H1 (cell line): Measurements from ENCODE around the gene ACTL10. TPM values are rescaled to one million over a fixed set of nuclear protein-coding genes. Genes with fewer than 3 reads are reported as not detected.

Source experiments
- CTCF ChIA-PET: fragments of 300-600 bp; sonication (Branson Sonifier 250); formaldehyde crosslinking; loops from one replicate; lab custom pipeline; 2021; ENCODE audit not compliant: partially characterized antibody; lab: Charles Lee
- POLR2A ChIA-PET: fragments of 300-600 bp; sonication (Branson Sonifier 250); formaldehyde crosslinking; loops from one replicate; lab custom pipeline; 2021; ENCODE audit warnings: inconsistent platforms; ENCODE audit not compliant: partially characterized antibody; lab: Charles Lee
- DNase-seq, 2 experiments: peaks; one replicate each; pipeline versions ENCODE4 v3.0.0 to v3.0.0-alpha.2; 2010 to 2022; ENCODE audit warnings: low spot score in 2 of 2, low read depth in 1 of 2, mixed read lengths in 1 of 2
- FAIRE-seq: peaks from 2 replicates; lab custom pipeline; 2011; peaks lifted over from hg19 to GRCh38; lab: Jason Lieb, UNC
- H2AFZ ChIP-seq: 2 replicates; pipeline ENCODE4 v1.8.1; 2012; ENCODE audit warnings: low read length, inconsistent platforms
- H2AK5ac ChIP-seq: 2 replicates; pipeline ENCODE4 v1.6.1; 2013; ENCODE audit warnings: low read depth, low read length
- H2BK120ac ChIP-seq: replicated peaks from 2 replicates; pipeline ENCODE3; 2013; ENCODE audit warnings: low read depth, low read length, inconsistent platforms
- H2BK12ac ChIP-seq: 2 replicates; pipeline ENCODE4 v1.6.1; 2013; ENCODE audit warnings: low read depth, low read length
- H2BK15ac ChIP-seq: 2 replicates; pipeline ENCODE4 v1.6.1; 2013; ENCODE audit warnings: low read length
- H2BK20ac ChIP-seq: 2 replicates; pipeline ENCODE4 v1.6.1; 2013; ENCODE audit warnings: low read length
- H2BK5ac ChIP-seq: 2 replicates; pipeline ENCODE4 v1.6.1; 2013; ENCODE audit warnings: low read depth, low read length
- H3K14ac ChIP-seq: 2 replicates; pipeline ENCODE4 v1.6.1; 2013; ENCODE audit warnings: inconsistent platforms; ENCODE audit not compliant: insufficient read length
- H3K18ac ChIP-seq: 2 replicates; pipeline ENCODE4 v1.6.1; 2013; ENCODE audit warnings: low read length; ENCODE audit errors: extremely low read depth
- H3K23ac ChIP-seq: 2 replicates; pipeline ENCODE4 v1.6.1; 2013; ENCODE audit warnings: inconsistent platforms; ENCODE audit not compliant: insufficient read length
- H3K23me2 ChIP-seq: 2 replicates; pipeline ENCODE4 v1.6.1; 2013; ENCODE audit warnings: low read depth, low read length
- H3K27ac ChIP-seq: 2 replicates; pipeline ENCODE4 v1.6.1; 2011; ENCODE audit warnings: low read depth, low read length, inconsistent platforms
- H3K27me3 ChIP-seq, 4 experiments: replicated peaks in 1 of 4; 1 replicate in 1 of 4; 2 replicates in 3 of 4; pipeline versions ENCODE4 v1.6.1 to v1.8.1; 2011 to 2013; ENCODE audit warnings: low read length in 3 of 4, mild to moderate bottlenecking in 3 of 4, inconsistent platforms in 2 of 4, mixed read lengths in 2 of 4, moderate library complexity in 1 of 4; ENCODE audit not compliant: control insufficient read depth in 3 of 4, insufficient read depth in 3 of 4; ENCODE audit errors: extremely low read depth in 1 of 4
- H3K36me3 ChIP-seq, 4 experiments: 2 replicates each; pipeline versions ENCODE4 v1.6.1 to v1.8.1; 2011 to 2013; ENCODE audit warnings: mild to moderate bottlenecking in 4 of 4, low read length in 3 of 4, moderate library complexity in 2 of 4, control low read depth in 1 of 4, inconsistent platforms in 1 of 4; ENCODE audit not compliant: insufficient read depth in 4 of 4, control insufficient read depth in 2 of 4
- H3K4ac ChIP-seq: replicated peaks from 2 replicates; pipeline ENCODE3; 2013; ENCODE audit warnings: low read length, low read depth, mixed read lengths, inconsistent platforms; ENCODE audit not compliant: insufficient read length
- H3K4me1 ChIP-seq, 4 experiments: replicated peaks in 1 of 4; 1 replicate in 1 of 4; 2 replicates in 3 of 4; pipeline versions ENCODE4 v1.6.1 to v1.8.1; 2011 to 2013; ENCODE audit warnings: low read length in 3 of 4, inconsistent platforms in 2 of 4, mixed read lengths in 1 of 4; ENCODE audit not compliant: insufficient read depth in 4 of 4, control insufficient read depth in 3 of 4
- H3K4me2 ChIP-seq, 2 experiments: 2 replicates each; pipeline versions ENCODE4 v1.6.1 to v1.8.1; 2011 to 2013; ENCODE audit warnings: low read depth in 2 of 2, low read length in 2 of 2, control low read depth in 1 of 2, inconsistent platforms in 1 of 2, mild to moderate bottlenecking in 1 of 2; ENCODE audit not compliant: insufficient read depth in 1 of 2
- H3K4me3 ChIP-seq, 4 experiments: fragments of 200-600, 300-600 bp in 1 of 4; sonication (generic), shearing (Covaris generic), sonication (Bioruptor Twin) in 1 of 4; 2 replicates each; pipeline versions ENCODE4 v1.5.1 to v1.8.1; 2011 to 2016; ENCODE audit warnings: low read length in 4 of 4, low read depth in 3 of 4, control low read depth in 2 of 4, inconsistent platforms in 2 of 4, mild to moderate bottlenecking in 2 of 4, mixed read lengths in 1 of 4, moderate library complexity in 1 of 4; ENCODE audit not compliant: insufficient read depth in 2 of 4; ENCODE audit errors: extremely low read depth in 1 of 4
- H3K56ac ChIP-seq: replicated peaks from 2 replicates; pipeline ENCODE3; 2013; ENCODE audit warnings: low read depth, mild to moderate bottlenecking, mixed read lengths, low read length, inconsistent platforms; ENCODE audit not compliant: insufficient read length
- H3K79me1 ChIP-seq: 2 replicates; pipeline ENCODE4 v1.6.1; 2013; ENCODE audit warnings: low read depth, low read length, control low read depth
- H3K79me2 ChIP-seq, 2 experiments: 2 replicates each; pipeline versions ENCODE4 v1.6.1 to v1.8.1; 2012 to 2013; ENCODE audit warnings: low read length in 2 of 2, mild to moderate bottlenecking in 2 of 2, inconsistent platforms in 1 of 2; ENCODE audit not compliant: insufficient read depth in 2 of 2, control insufficient read depth in 1 of 2
- H3K9ac ChIP-seq, 4 experiments: replicated peaks in 1 of 4; 1 replicate in 1 of 4; 2 replicates in 3 of 4; pipeline versions ENCODE4 v1.6.1 to v1.8.1; 2011 to 2013; ENCODE audit warnings: low read depth in 3 of 4, low read length in 3 of 4, control low read depth in 2 of 4, mild to moderate bottlenecking in 2 of 4, moderate library complexity in 2 of 4, inconsistent platforms in 1 of 4; ENCODE audit errors: extremely low read depth in 1 of 4
- H3K9me3 ChIP-seq, 2 experiments: 2 replicates each; pipeline versions ENCODE4 v1.6.1 to v1.8.1; 2012 to 2013; ENCODE audit warnings: mild to moderate bottlenecking in 2 of 2, moderate library complexity in 2 of 2, control low read depth in 1 of 2, inconsistent platforms in 1 of 2, low read depth in 1 of 2, low read length in 1 of 2, mixed read lengths in 1 of 2; ENCODE audit not compliant: insufficient read depth in 2 of 2
- H4K20me1 ChIP-seq, 2 experiments: replicated peaks in 1 of 2; 2 replicates each; pipeline versions ENCODE3 to v1.8.1; 2011 to 2013; ENCODE audit warnings: inconsistent platforms in 2 of 2, low read length in 2 of 2, mild to moderate bottlenecking in 1 of 2; ENCODE audit not compliant: insufficient read depth in 2 of 2, control insufficient read depth in 1 of 2
- H4K5ac ChIP-seq: 2 replicates; pipeline ENCODE4 v1.6.1; 2013; ENCODE audit warnings: low read length, low read depth, mixed read lengths, inconsistent platforms; ENCODE audit not compliant: insufficient read length
- H4K8ac ChIP-seq: 2 replicates; pipeline ENCODE4 v1.8.0; 2013; ENCODE audit warnings: mild to moderate bottlenecking, moderate library complexity, low read length, inconsistent platforms; ENCODE audit not compliant: insufficient read depth; ENCODE audit errors: extremely low read depth
- H4K91ac ChIP-seq: replicated peaks from 2 replicates; pipeline ENCODE3; 2013; ENCODE audit warnings: low read length, mixed read lengths, inconsistent platforms; ENCODE audit not compliant: insufficient read length
- CEBPB ChIP-seq: IDR thresholded peaks from 2 replicates; pipeline ENCODE4 v1.6.1; 2012; ENCODE audit warnings: low read depth, low read length
- JUND ChIP-seq: IDR thresholded peaks from 2 replicates; pipeline ENCODE4 v1.6.1; 2011; ENCODE audit warnings: mild to moderate bottlenecking, improper control_type of control experiment, low read length
- SIRT6 ChIP-seq: IDR thresholded peaks from one replicate; pipeline ENCODE4 v1.7.1; 2012; ENCODE audit warnings: low read length, inconsistent platforms
- WGBS, 2 experiments: shearing (Covaris generic) in 1 of 2; methylation state at CpG; one replicate each; pipeline versions ENCODE4 v1.1.6 to v1.1.7; 2013 to 2015; ENCODE audit warnings: low lambda C conversion rate in 2 of 2, mixed read lengths in 2 of 2, inconsistent platforms in 1 of 2, low coverage in 1 of 2, missing lambda C conversion rate in 1 of 2; ENCODE audit not compliant: insufficient replicate concordance in 2 of 2, insufficient coverage in 1 of 2, insufficient read length in 1 of 2; ENCODE audit errors: extremely low coverage in 1 of 2, missing lambda C conversion rate in 1 of 2; 5-methylcytosine and 5-hydroxymethylcytosine counted together
- polyA plus RNA-seq, 7 experiments: library from polyadenylated mRNA; depleted of rRNA in 3 of 7; stranded (reverse) in 5 of 7; unstranded in 2 of 7; fragments of >200 nt in 5 of 7; fragments of 200-250 nt in 2 of 7; gene quantifications; 1 replicate in 5 of 7; 2 replicates in 1 of 7; 4 replicates in 1 of 7; pipeline versions ENCODE4 v1.2.1 to v1.2.3, GENCODE V29; 2011 to 2013; ENCODE audit warnings: missing spikeins in 2 of 7, mixed read lengths in 2 of 7
- total RNA-seq: library from RNA; stranded (reverse); fragmentation: NEBNext Ultra II Directional; extraction: Animal tissue kit (Norgen Biotek cat#: 25700); gene quantifications from 2 replicates; pipeline ENCODE4 v1.2.1, GENCODE V29; 2021

ACTL10 gene
- total and polyA plus RNA-seq, 2 of the 8 experiments (the other 6 are each of a cell fraction or from before 2014, with no cell fraction given): 0.26 TPM; not detected in 1

- DNase-seq (no peak), FAIRE-seq (no peak)
- no peak overlapping the region for H3K23ac ChIP-seq
- no peak overlapping the region for H3K56ac ChIP-seq
- H3K14ac ChIP-seq: no peak overlapping the region
- no peak overlapping the region for H3K9ac ChIP-seq
- H2BK20ac ChIP-seq: no peak overlapping the region
- H2BK15ac ChIP-seq: no peak overlapping the region
- no peak overlapping the region for H2AFZ ChIP-seq
- H3K27me3 ChIP-seq: no peaks in the 10 kb centered on the region
- ChIA-PET POLR2A (interaction anchor here (17.9 kb wide), 1 partner anchor 20 kb away, joined by 245 read pairs; the partner anchor contains the start of gene NECAB3), CTCF (interaction anchor here (5.0 kb wide), 1 partner anchor 9 kb away, joined by 31 read pairs; the partner anchor contains the start of gene ACTL10)
- H4K8ac ChIP-seq: no peak overlapping the region
- peaks cover 0 to 8% of the 10 kb centered on the region in 2 experiments for H4K20me1 ChIP-seq
- H3K23me2 ChIP-seq: peaks cover 8% of the 10 kb centered on the region; the same call in 1 of the 2 replicates
- H3K79me1 ChIP-seq: no peaks in the 10 kb centered on the region
- H4K5ac ChIP-seq: no peak overlapping the region
- H3K18ac ChIP-seq: no peak overlapping the region
- no peak overlapping the region for H4K91ac ChIP-seq
- H3K9me3 ChIP-seq: no peaks in the 10 kb centered on the region
- H3K4me3 ChIP-seq: no peak overlapping the region
- no peak overlapping the region for H2BK12ac ChIP-seq
- H2AK5ac ChIP-seq: no peak overlapping the region
- no peak overlapping the region for H2BK120ac ChIP-seq
- no peak overlapping the region for H2BK5ac ChIP-seq
- no peak overlapping the region for H3K27ac ChIP-seq
- H3K4me1 ChIP-seq: peaks cover 0 to 7% (median 3%) of the 10 kb centered on the region in 4 experiments; a peak in 4 of 7 replicates
- no peaks in the 10 kb centered on the region for H3K79me2 ChIP-seq
- 90% methylated on average over 4 of the region's 4 CpGs; no CpG with 5 or more reads in 1 of the 2 experiments for WGBS, 2 experiments
- H3K4me2 ChIP-seq: no peak overlapping the region
- H3K36me3 ChIP-seq: peaks cover 0 to 11% (median 0%) of the 10 kb centered on the region in 4 experiments; a peak in 2 of 8 replicates
- H3K4ac ChIP-seq: no peak overlapping the region
- TF ChIP-seq SIRT6 (no peak), CEBPB (no peak), JUND (no peak)
Observed at GRCh38 chr20:33658929-33659328, 7.8 kb upstream of the ACTL10 start.
